K562 (cell line): Measurements from ENCODE around the gene LRRC14B.

ENCODE experiments used
- POLR2A ChIP-seq: fragments of 450-650 bp; conservative IDR thresholded peaks from 2 replicates; pipeline ENCODE4 v1.6.1; 2016
- TOE1 ChIP-seq, 2 experiments: fragments of 450-650 bp in 1 of 2; sonication (generic) in 1 of 2; formaldehyde crosslinking in 1 of 2; IDR thresholded peaks; 2 replicates each; pipeline versions ENCODE4 v1.7.1 to v1.8.0; 2016 to 2022; ENCODE audit warnings: borderline replicate concordance in 2 of 2, mild to moderate bottlenecking in 2 of 2, antibody characterized with exemption in 1 of 2, inconsistent platforms in 1 of 2, low read depth in 1 of 2, missing genetic modification reagents in 1 of 2, moderate library complexity in 1 of 2

- TF ChIP-seq TOE1 (IDR thresholded peaks at IDR 0.05; ENCODE audit: borderline replicate concordance) (no peak), TOE1 (CRISPR knock-in tag; IDR thresholded peaks at IDR 0.05; ENCODE audit: borderline replicate concordance, low read depth) (no peak), POLR2A (no peak)
Measured at GRCh38 chr5:234450-234849, 43.2 kb downstream of the LRRC14B start.
